ENCODE results near the gene HSPA1A. TPM values are rescaled to one million over a fixed set of nuclear protein-coding genes. Genes with fewer than 3 reads are reported as not detected.
"Not testable (repeated sequence)": the region's sequence is repeated elsewhere in the genome, so short reads cannot be mapped to it uniquely, and the experiment has no call there.

Gene HSPA1A
- total RNA-seq, 2 experiments from 2014 or later, result 8.1 to 9.8 TPM

- Mint-ChIP-seq H3K27me3 (no peaks in the 10 kb centered on the region), H3K4me1 (ENCODE audit: low read depth) (peaks cover 44% of the 10 kb centered on the region), H3K4me3 (peak overlapping the region; percentile 59), H3K9me3 (no peaks in the 10 kb centered on the region), H3K27ac (peak overlapping the region; percentile 62), H3K36me3 (ENCODE audit: low read depth) (peaks cover 71% of the 10 kb centered on the region)
- ChIA-PET POLR2A (interaction anchor here (1.4 to 2.7 kb wide), 2 partner anchors 11 to 23 kb away, joined by 5 to 8 read pairs; partner anchors contain the start of genes HSPA1B and NEU1), CTCF (interaction anchor here (1.7 to 2.2 kb wide), 2 partner anchors 25 to 48 kb away, joined by 4 to 6 read pairs; no protein-coding TSS in a partner anchor)
- Histone ChIP-seq H3K4me1 (ENCODE audit: insufficient read depth, low read length) (peaks cover 40% of the 10 kb centered on the region), H3K27me3 (ENCODE audit: control insufficient read depth in 1 of 2, insufficient read depth in 2 of 2, low read length in 2 of 2) (no peaks in the 10 kb centered on the region), H3K36me3 (ENCODE audit: insufficient read depth, low read length) (peaks cover 54% of the 10 kb centered on the region), H3K4me3 (ENCODE audit: low read length) (no peak overlapping the region), H3K9me3 (ENCODE audit: control insufficient read depth in 1 of 2, insufficient read depth in 1 of 2, low read length in 2 of 2) (no peaks in the 10 kb centered on the region), H3K27ac (ENCODE audit: low read depth in 1 of 2, low read length in 2 of 2) (no peak overlapping the region)
- intact Hi-C loops (cut with DNase I, micrococcal nuclease), result loop anchor here in 1 of 2 experiments (10.0 kb wide), 1 partner anchor 254 kb away; the partner anchor contains the start of genes LST1 and LTB
- TF ChIP-seq CTCF (IDR thresholded peaks at IDR 0.05), result no peak
- DNase-seq, result no peak
- no peak for ATAC-seq (ENCODE audit: poor library complexity)
Measured at GRCh38 chr6:31838968-31839367, 23.6 kb downstream of the HSPA1A start.

GRCh38 chr6:31839779-31840126 lies 24.4 kb downstream of the HSPA1A start:
- not testable (repeated sequence) for H3K9me3 Mint-ChIP-seq; H3K9me3 ChIP-seq (ENCODE audit: control insufficient read depth in 1 of 2, insufficient read depth in 1 of 2, low read length in 2 of 2); H3K4me3 ChIP-seq (ENCODE audit: low read length); H3K27me3 ChIP-seq (ENCODE audit: control insufficient read depth in 1 of 2, insufficient read depth in 2 of 2, low read length in 2 of 2); H3K27ac Mint-ChIP-seq; H3K27me3 Mint-ChIP-seq; H3K4me3 Mint-ChIP-seq; ATAC-seq (ENCODE audit: poor library complexity); DNase-seq; H3K27ac ChIP-seq (ENCODE audit: low read depth in 1 of 2, low read length in 2 of 2)
- intact Hi-C loops (cut with DNase I, micrococcal nuclease), result loop anchor here in 1 of 2 experiments (10.0 kb wide), 1 partner anchor 255 kb away; the partner anchor contains the start of genes LST1 and LTB
- H3K4me1 ChIP-seq (ENCODE audit: insufficient read depth, low read length), result peaks cover 38% of the 10 kb centered on the region
- H3K4me1 Mint-ChIP-seq (ENCODE audit: low read depth), result peaks cover 37% of the 10 kb centered on the region
- CTCF ChIA-PET, result interaction anchor here (0.8 to 1.7 kb wide), 2 partner anchors 10 to 48 kb away, joined by 4 read pairs; no protein-coding TSS in a partner anchor
- H3K36me3 ChIP-seq (ENCODE audit: insufficient read depth, low read length), result peaks cover 57% of the 10 kb centered on the region
- POLR2A ChIA-PET, result interaction anchor here (0.9 to 2.7 kb wide), 3 partner anchors 8 to 23 kb away, joined by 3 to 8 read pairs (median 5); partner anchors contain the start of genes HSPA1B and NEU1
- peaks cover 63% of the 10 kb centered on the region for H3K36me3 Mint-ChIP-seq (ENCODE audit: low read depth)

GRCh38 chr6:31842053-31842452 lies 26.7 kb downstream of the HSPA1A start:
- Histone ChIP-seq H3K36me3 (ENCODE audit: insufficient read depth, low read length) (peaks cover 58% of the 10 kb centered on the region), H3K4me3 (ENCODE audit: low read length) (no peak overlapping the region), H3K4me1 (ENCODE audit: insufficient read depth, low read length) (peaks cover 21% of the 10 kb centered on the region), H3K9me3 (ENCODE audit: control insufficient read depth in 1 of 2, insufficient read depth in 1 of 2, low read length in 2 of 2) (no peaks in the 10 kb centered on the region), H3K27me3 (ENCODE audit: control insufficient read depth in 1 of 2, insufficient read depth in 2 of 2, low read length in 2 of 2) (no peaks in the 10 kb centered on the region), H3K27ac (ENCODE audit: low read depth in 1 of 2, low read length in 2 of 2) (no peak overlapping the region)
- ATAC-seq (ENCODE audit: poor library complexity) (no peak), DNase-seq (no peak)
- Mint-ChIP-seq H3K4me3 (no peak overlapping the region), H3K27ac (no peak overlapping the region), H3K4me1 (ENCODE audit: low read depth) (peaks cover 18% of the 10 kb centered on the region), H3K36me3 (ENCODE audit: low read depth) (peaks cover 48% of the 10 kb centered on the region), H3K27me3 (no peaks in the 10 kb centered on the region), H3K9me3 (no peaks in the 10 kb centered on the region)
- ChIA-PET CTCF (no interaction called here), POLR2A (no interaction called here)
- TF ChIP-seq CTCF (IDR thresholded peaks at IDR 0.05), result no peak
- intact Hi-C loops (cut with DNase I, micrococcal nuclease), result no loop called here

- intact Hi-C loops (cut with DNase I, micrococcal nuclease), result no loop called here
- H3K4me3 Mint-ChIP-seq, result no peak overlapping the region
- H3K4me1 Mint-ChIP-seq (ENCODE audit: low read depth), result peaks cover 2% of the 10 kb centered on the region
- no peak overlapping the region for H3K27ac Mint-ChIP-seq
- no peaks in the 10 kb centered on the region for H3K27me3 Mint-ChIP-seq
- Histone ChIP-seq H3K9me3 (ENCODE audit: control insufficient read depth in 1 of 2, insufficient read depth in 1 of 2, low read length in 2 of 2) (no peaks in the 10 kb centered on the region), H3K27ac (ENCODE audit: low read depth in 1 of 2, low read length in 2 of 2) (no peak overlapping the region), H3K36me3 (ENCODE audit: insufficient read depth, low read length) (peaks cover 34% of the 10 kb centered on the region), H3K4me1 (ENCODE audit: insufficient read depth, low read length) (no peaks in the 10 kb centered on the region), H3K4me3 (ENCODE audit: low read length) (no peak overlapping the region), H3K27me3 (ENCODE audit: control insufficient read depth in 1 of 2, insufficient read depth in 2 of 2, low read length in 2 of 2) (no peaks in the 10 kb centered on the region)
- DNase-seq, result no peak
- H3K9me3 Mint-ChIP-seq, result no peaks in the 10 kb centered on the region
- CTCF ChIA-PET, result no interaction called here
- POLR2A ChIA-PET, result interaction anchor here (1.0 to 2.4 kb wide), 2 partner anchors 18 to 141 kb away, joined by 3 to 7 read pairs; partner anchors contain the start of genes ABHD16A and NEU1
- peaks cover 27% of the 10 kb centered on the region for H3K36me3 Mint-ChIP-seq (ENCODE audit: low read depth)
- ATAC-seq (ENCODE audit: poor library complexity), result no peak
- TF ChIP-seq CTCF (IDR thresholded peaks at IDR 0.05), result no peak
Measured at GRCh38 chr6:31844507-31844906, 29.2 kb downstream of the HSPA1A start.
